Lower lobe of right lung (tissue), 2 donors: ENCODE measurements around the gene FOXN3. TPM values are rescaled to one million over a fixed set of nuclear protein-coding genes. Genes with fewer than 3 reads are reported as not detected.

Source experiments
- ATAC-seq, 2 donors: fragments of 200-7000 bp; cut with Tn5 transposase; one replicate each; pipeline ENCODE4 v1.9.1; 2020 to 2022; ENCODE audit warnings: mild to moderate bottlenecking in 2 of 2, moderate library complexity in 2 of 2
- DNase-seq: peaks from one replicate; pipeline ENCODE4 v3.0.0-alpha.2; 2020
- H3K27ac ChIP-seq: fragments of 200-600 bp; one replicate; pipeline ENCODE4 v1.8.0; 2022
- H3K27me3 ChIP-seq: fragments of 200-600 bp; one replicate; pipeline ENCODE4 v1.8.0; 2022; ENCODE audit warnings: low read depth
- H3K36me3 ChIP-seq: fragments of 200-600 bp; one replicate; pipeline ENCODE4 v1.8.0; 2022; ENCODE audit warnings: mild to moderate bottlenecking
- H3K4me1 ChIP-seq: fragments of 200-600 bp; one replicate; pipeline ENCODE4 v1.8.0; 2022
- H3K4me3 ChIP-seq: fragments of 200-600 bp; one replicate; pipeline ENCODE4 v1.8.0; 2022; ENCODE audit warnings: mild to moderate bottlenecking
- H3K9me3 ChIP-seq: fragments of 200-600 bp; one replicate; pipeline ENCODE4 v1.8.0; 2022
- CTCF ChIP-seq: fragments of 200-600 bp; IDR thresholded peaks from one replicate; pipeline ENCODE4 v1.8.0; 2022; ENCODE audit warnings: antibody characterized with exemption, mild to moderate bottlenecking
- intact Hi-C: fragments of 100-400 bp; cut with DNase I; formaldehyde crosslinking; loops from one replicate; pipeline ENCODE4 v1.11.0; 2022
- total RNA-seq: library from RNA; stranded (reverse); fragmentation: NEBNext Ultra II Directional; extraction: Animal tissue kit (Norgen Biotek cat#: 25700); gene quantifications from one replicate; pipeline ENCODE4 v1.2.1, GENCODE V29; 2021
- donor health status: DM: no; HTN: yes; CAD: no; lungs with severe emphysema.

FOXN3 gene
- total RNA-seq, 1 donor from 2014 or later, result 116 TPM

- no peak for DNase-seq
- Histone ChIP-seq H3K36me3 (no peaks in the 10 kb centered on the region), H3K27ac (peak overlapping the region; percentile 8), H3K9me3 (no peaks in the 10 kb centered on the region), H3K4me1 (peaks cover 71% of the 10 kb centered on the region), H3K27me3 (no peaks in the 10 kb centered on the region), H3K4me3 (no peak overlapping the region)
- ATAC-seq, result no peak
- no peak for TF ChIP-seq CTCF
- intact Hi-C loops, result no loop called here
These were observed 10.6 kb upstream of the FOXN3 start for GRCh38 chr14:89427426-89428172.

GRCh38 chr14:89425931-89426330 lies 8.9 kb upstream of the FOXN3 start:
- ATAC-seq (peak in 1 of 2 donors; percentile 49), DNase-seq (no peak)
- Histone ChIP-seq H3K27ac (no peak overlapping the region), H3K4me1 (peaks cover 63% of the 10 kb centered on the region), H3K36me3 (no peaks in the 10 kb centered on the region), H3K4me3 (no peak overlapping the region), H3K9me3 (no peaks in the 10 kb centered on the region), H3K27me3 (no peaks in the 10 kb centered on the region)
- no peak for TF ChIP-seq CTCF
- intact Hi-C loops, result no loop called here

GRCh38 chr14:89424241-89424640 lies 7.2 kb upstream of the FOXN3 start:
- TF ChIP-seq CTCF, result no peak
- no peak overlapping the region for H3K27ac ChIP-seq
- intact Hi-C loops, result no loop called here
- no peaks in the 10 kb centered on the region for H3K9me3 ChIP-seq
- no peak for DNase-seq
- H3K27me3 ChIP-seq, result no peaks in the 10 kb centered on the region
- ATAC-seq, result no peak
- H3K4me3 ChIP-seq, result no peak overlapping the region
- H3K36me3 ChIP-seq, result no peaks in the 10 kb centered on the region
- H3K4me1 ChIP-seq, result peaks cover 53% of the 10 kb centered on the region

- Histone ChIP-seq H3K4me1 (peaks cover 53% of the 10 kb centered on the region), H3K27ac (no peak overlapping the region), H3K4me3 (no peak overlapping the region), H3K27me3 (no peaks in the 10 kb centered on the region), H3K36me3 (no peaks in the 10 kb centered on the region), H3K9me3 (no peaks in the 10 kb centered on the region)
- intact Hi-C loops, result no loop called here
- no peak for DNase-seq
- no peak for ATAC-seq
- no peak for TF ChIP-seq CTCF
These were observed 5.9 kb upstream of the FOXN3 start for GRCh38 chr14:89422952-89423345.

GRCh38 chr14:89422181-89422951 lies 5.3 kb upstream of the FOXN3 start:
- Histone ChIP-seq H3K4me3 (no peak overlapping the region), H3K4me1 (peaks cover 51% of the 10 kb centered on the region), H3K36me3 (no peaks in the 10 kb centered on the region), H3K9me3 (no peaks in the 10 kb centered on the region), H3K27ac (no peak overlapping the region), H3K27me3 (no peaks in the 10 kb centered on the region)
- no peak for TF ChIP-seq CTCF
- intact Hi-C loops, result no loop called here
- no peak for DNase-seq
- peak; percentile 74 to 80 for ATAC-seq
